Right lobe of liver (tissue), 6 donors: ENCODE measurements around the gene FAM153A. TPM values are rescaled to one million over a fixed set of nuclear protein-coding genes. Genes with fewer than 3 reads are reported as not detected.
"Not testable (repeated sequence)": the region's sequence is repeated elsewhere in the genome, so short reads cannot be mapped to it uniquely, and the experiment has no call there.

ENCODE experiments used
- ATAC-seq, 4 donors: fragments of 200-7000 bp; cut with Tn5 transposase; one replicate each; pipeline ENCODE4 v1.9.1; 2020; ENCODE audit warnings: mild to moderate bottlenecking in 4 of 4, moderate library complexity in 4 of 4
- DNase-seq, 3 donors: peaks; one replicate each; pipeline ENCODE4 v3.0.0-alpha.2; 2020
- H3K27ac ChIP-seq, 3 donors: fragments of 200-600 bp; one replicate each; pipeline ENCODE4 v1.8.0; 2022
- H3K27me3 ChIP-seq, 2 donors: fragments of 200-600 bp; one replicate each; pipeline ENCODE4 v1.8.0; 2022
- H3K36me3 ChIP-seq, 4 donors: fragments of 200-600 bp; sonication (generic) in 1 of 4; one replicate each; pipeline versions ENCODE4 v1.5.1 to v1.8.0; 2017 to 2022; ENCODE audit warnings: control low read depth in 1 of 4
- H3K4me1 ChIP-seq, 4 donors: fragments of 200-600 bp; sonication (generic) in 1 of 4; one replicate each; pipeline versions ENCODE4 v1.5.1 to v1.8.0; 2017 to 2022; ENCODE audit warnings: control low read depth in 1 of 4
- H3K4me3 ChIP-seq, 3 donors: fragments of 200-600 bp; one replicate each; pipeline ENCODE4 v1.8.0; 2022
- H3K9me3 ChIP-seq, 4 donors: fragments of 200-600 bp; sonication (generic) in 1 of 4; one replicate each; pipeline versions ENCODE4 v1.5.1 to v1.8.0; 2017 to 2022; ENCODE audit warnings: control low read depth in 1 of 4
- WGBS: methylation state at CpG from one replicate; pipeline ENCODE4 v1.1.6; 2018; ENCODE audit warnings: low coverage, low lambda C conversion rate; ENCODE audit not compliant: insufficient coverage; ENCODE audit errors: missing lambda C conversion rate; 5-methylcytosine and 5-hydroxymethylcytosine counted together
- intact Hi-C, 2 donors: fragments of 100-400 bp; cut with DNase I; formaldehyde crosslinking; loops; one replicate each; pipeline versions ENCODE4 v1.11.2 to v1.14.1; 2022
- total RNA-seq, 6 experiments: library from RNA; depleted of rRNA in 2 of 6; stranded (reverse); fragments of >200 nt in 2 of 6; fragmentation: NEBNext Ultra II Directional in 3 of 6; extraction: Animal tissue kit (Norgen Biotek cat#: 25700) in 3 of 6; gene quantifications; one replicate each; pipeline versions ENCODE4 v1.1.0 to v1.2.4, GENCODE V29; 2016 to 2023
- donor health status: DM: no; HTN: yes; CAD: no.
- donor health status: DM: no; HTN: no; CAD: no.
- donor health status: DM: no; HTN: no; CAD: no.
- donor health status: DM: no; HTN: yes; CAD: no.
- donor health status: DM: no; HTN: yes; CAD: no.

FAM153A gene
- total RNA-seq, 6 experiments from 2014 or later, result 0.37 to 2.4 (median 0.81) TPM

DNA sequence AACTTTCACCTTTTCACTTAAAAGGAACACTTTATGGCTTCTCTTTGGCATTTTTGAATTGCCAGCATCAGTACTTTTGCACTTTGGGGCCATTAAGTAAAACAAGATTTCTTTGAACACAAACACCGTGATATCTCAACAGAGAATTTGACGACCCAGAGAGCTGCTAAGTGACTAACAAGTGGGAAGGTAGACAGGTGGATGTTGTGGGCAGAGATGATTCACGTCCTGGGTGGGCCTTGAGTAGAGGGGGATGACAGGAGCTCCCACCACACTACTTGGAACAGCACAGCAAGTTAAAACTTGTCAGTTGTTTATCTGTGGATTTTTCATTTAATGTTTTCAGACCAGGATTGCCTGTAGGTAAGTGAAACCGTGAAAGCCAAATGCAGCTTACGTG lies 18.7 kb upstream of the FAM153A start:
- H3K36me3 ChIP-seq, H3K4me3 ChIP-seq, ATAC-seq, H3K27me3 ChIP-seq, H3K9me3 ChIP-seq, DNase-seq, intact Hi-C loops, H3K27ac ChIP-seq, H3K4me1 ChIP-seq: not testable (repeated sequence)
- 67% methylated on average over 2 of the region's 5 CpGs for WGBS

DNA sequence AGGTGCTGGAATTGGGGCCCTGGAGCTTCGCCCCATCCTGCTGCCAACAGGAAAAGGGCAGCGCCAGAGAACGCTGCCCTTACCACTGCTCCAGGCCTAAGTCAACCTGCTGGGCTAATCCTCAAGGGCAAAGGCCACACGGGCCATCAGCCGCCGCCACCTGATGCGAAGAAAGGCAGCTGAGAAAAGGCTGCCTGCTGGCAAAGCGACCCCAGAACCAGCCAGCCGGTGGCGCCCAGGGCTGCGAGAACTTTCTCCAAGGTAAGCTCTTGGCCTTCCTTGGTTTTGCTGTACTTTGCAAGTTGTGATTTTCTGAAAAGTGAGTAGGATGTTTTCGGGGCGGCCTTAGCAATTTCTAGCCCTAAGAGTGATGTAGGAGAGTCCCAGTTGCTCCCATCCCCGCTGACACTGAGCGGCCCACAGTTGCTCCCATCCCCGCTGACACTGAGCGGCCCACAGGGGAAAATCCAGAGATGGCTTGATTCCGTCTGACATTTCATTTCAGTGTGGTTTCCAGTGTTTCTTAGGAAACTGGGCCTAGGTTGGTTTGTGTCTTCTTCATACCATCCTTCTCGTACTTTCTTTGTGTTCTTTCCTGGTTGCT lies 15.6 kb upstream of the FAM153A start:
- DNase-seq, H3K4me3 ChIP-seq, ATAC-seq, H3K36me3 ChIP-seq, H3K27ac ChIP-seq, H3K27me3 ChIP-seq, intact Hi-C loops, H3K9me3 ChIP-seq, H3K4me1 ChIP-seq: not testable (repeated sequence)
- WGBS, result no CpG with 5 or more reads among the region's 19 CpGs

DNA sequence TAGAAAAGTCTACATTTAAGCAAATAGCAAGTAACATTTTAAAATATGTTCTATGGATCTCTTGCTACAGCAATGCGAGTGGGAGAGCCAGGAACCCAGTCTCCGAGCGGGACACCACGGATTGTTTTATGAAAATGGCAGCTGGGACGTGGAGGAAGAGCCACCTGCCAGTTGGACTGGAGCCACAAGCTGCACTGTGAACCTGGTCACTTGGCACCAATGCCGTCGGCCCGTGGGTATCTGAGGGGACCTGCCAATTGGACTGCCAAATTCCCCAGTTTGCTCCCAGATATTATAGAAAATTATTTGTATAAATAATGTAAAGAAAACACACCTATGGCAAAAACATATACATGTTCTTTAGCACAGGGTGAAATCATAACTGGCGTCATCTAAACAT lies 10.6 kb upstream of the FAM153A start:
- H3K9me3 ChIP-seq, H3K4me3 ChIP-seq, H3K36me3 ChIP-seq, ATAC-seq, H3K27ac ChIP-seq, DNase-seq, H3K4me1 ChIP-seq, intact Hi-C loops, H3K27me3 ChIP-seq: not testable (repeated sequence)
- no CpG with 5 or more reads among the region's 9 CpGs for WGBS

DNA sequence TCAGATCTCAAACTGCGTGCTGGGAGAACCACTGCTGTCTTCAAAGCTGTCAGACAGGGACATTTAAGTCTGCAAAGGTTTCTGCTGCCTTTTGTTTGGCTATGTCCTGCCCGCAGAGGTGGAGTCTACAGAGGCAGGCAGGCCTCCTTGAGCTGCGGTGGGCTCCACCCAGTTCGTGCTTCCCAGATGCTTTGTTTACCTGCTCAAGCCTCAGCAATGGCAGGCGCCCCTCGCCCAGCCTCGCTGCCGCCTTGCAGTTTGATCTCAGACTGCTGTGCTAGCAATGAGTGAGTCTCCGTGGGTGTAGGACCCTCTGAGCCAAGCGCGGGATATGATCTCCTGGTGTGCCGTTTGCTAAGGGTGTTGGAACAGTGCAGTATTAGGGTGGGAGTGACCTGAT lies 8.9 kb upstream of the FAM153A start:
- ATAC-seq, H3K27me3 ChIP-seq, H3K9me3 ChIP-seq, H3K4me3 ChIP-seq, H3K36me3 ChIP-seq, H3K27ac ChIP-seq, intact Hi-C loops, H3K4me1 ChIP-seq, DNase-seq: not testable (repeated sequence)
- WGBS, result no CpG with 5 or more reads among the region's 12 CpGs

DNA sequence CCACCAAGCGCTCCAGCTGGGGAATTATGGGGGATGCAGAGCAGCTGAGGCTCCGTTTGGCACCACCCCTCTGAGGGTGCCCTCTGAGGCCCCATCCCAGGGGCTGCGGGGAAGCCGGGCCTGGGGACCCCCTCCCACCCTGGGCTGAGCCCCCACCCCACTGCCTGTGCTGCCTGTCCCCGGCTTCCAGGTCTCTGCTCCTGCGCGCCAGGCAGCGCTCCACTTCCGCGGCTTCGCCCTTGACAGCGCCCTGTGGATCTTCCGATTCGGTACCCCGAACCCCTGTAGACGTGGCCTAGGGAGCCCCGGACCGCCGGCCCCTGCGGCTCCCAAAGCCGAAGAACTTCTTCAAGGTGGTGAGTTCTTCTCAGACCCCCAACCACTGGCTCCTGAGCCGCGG lies 530 bp downstream of the FAM153A start:
- H3K36me3 ChIP-seq, DNase-seq, intact Hi-C loops, H3K27me3 ChIP-seq, H3K4me1 ChIP-seq, H3K27ac ChIP-seq, H3K4me3 ChIP-seq, ATAC-seq, H3K9me3 ChIP-seq: not testable (repeated sequence)
- no CpG with 5 or more reads among the region's 23 CpGs for WGBS

DNA sequence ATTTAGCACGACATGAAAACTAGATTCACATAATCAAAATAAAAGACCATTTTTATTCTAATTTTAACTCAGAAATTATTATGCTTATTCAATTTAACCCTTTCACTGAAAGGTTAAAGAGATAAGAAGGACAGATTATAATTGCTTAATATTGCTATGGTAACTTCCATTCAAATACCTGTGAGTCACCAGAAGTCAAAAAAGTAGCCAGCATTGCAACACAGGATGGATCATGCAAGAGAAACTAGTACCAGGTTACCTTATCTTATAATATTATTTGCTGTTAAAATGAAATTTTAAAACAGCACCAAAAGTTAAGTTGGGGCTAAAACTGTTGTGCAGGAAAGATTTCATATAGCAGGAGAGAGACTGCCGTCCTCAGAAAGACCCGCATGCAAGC lies 11.5 kb downstream of the FAM153A start:
- H3K36me3 ChIP-seq, H3K27ac ChIP-seq, H3K9me3 ChIP-seq, H3K4me1 ChIP-seq, H3K27me3 ChIP-seq, ATAC-seq, intact Hi-C loops, H3K4me3 ChIP-seq, DNase-seq: not testable (repeated sequence)
- WGBS, result no CpG with 5 or more reads among the region's 3 CpGs

DNA sequence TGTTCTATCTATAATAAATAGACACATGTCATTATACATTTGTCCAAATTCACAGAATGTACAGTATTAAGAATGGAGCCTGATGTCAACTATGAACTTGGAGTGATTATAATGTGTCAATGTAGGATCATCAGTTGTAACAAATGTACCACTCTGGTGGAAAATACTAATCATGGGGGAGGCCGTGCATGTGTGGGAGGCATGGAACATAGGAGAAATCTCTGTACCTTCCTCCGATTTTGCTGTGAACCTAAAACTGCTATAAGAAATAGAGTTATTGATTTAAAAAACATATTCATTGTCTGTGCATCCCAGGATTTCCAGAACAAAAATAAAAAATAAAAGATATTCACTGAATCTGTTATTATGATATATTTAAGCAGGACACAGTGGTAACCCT lies 12.1 kb downstream of the FAM153A start:
- H3K27me3 ChIP-seq, DNase-seq, H3K4me3 ChIP-seq, intact Hi-C loops, H3K9me3 ChIP-seq, H3K36me3 ChIP-seq, H3K27ac ChIP-seq, ATAC-seq, H3K4me1 ChIP-seq: not testable (repeated sequence)
- no CpG with 5 or more reads among the region's 2 CpGs for WGBS

DNA sequence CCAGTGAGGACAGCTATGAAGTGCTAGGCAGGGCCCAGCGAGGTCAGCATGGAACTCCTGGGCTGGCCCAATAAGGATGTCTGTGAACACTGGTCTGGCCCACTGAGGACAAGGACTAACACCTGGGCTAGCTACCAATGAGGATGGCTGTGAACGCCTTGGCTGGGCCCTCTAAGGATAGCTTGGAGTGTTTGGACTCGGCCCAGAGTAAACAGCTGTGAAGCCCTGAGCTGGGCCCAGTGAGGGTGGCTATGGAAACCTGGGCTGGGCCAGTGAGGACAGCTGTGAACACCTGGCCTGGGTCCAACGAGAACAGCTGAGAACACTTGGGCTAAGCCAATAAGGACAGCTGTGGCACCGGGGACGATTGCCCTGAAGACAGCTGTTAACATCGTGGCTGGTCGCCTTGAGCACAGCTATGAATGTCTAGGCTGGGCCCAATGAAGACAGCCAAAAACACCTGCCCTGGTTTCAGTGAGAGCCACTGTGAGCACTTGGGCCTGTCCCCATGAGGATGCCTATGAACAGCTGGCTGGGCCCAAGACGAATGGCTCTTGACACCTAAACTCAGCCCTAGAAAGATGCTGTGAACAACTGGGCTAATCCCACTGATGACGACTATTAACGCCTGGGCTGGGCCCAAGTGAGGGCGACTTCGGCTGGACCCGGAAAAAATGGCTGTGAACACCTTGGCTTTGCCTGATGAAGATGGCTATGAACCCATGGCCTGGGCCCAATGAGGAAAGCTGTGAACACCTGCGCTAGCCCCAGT lies 18.8 kb downstream of the FAM153A start:
- H3K4me1 ChIP-seq, H3K27me3 ChIP-seq, H3K36me3 ChIP-seq, H3K27ac ChIP-seq, DNase-seq, H3K9me3 ChIP-seq, ATAC-seq, intact Hi-C loops, H3K4me3 ChIP-seq: not testable (repeated sequence)
- no CpG with 5 or more reads among the region's 15 CpGs for WGBS

DNA sequence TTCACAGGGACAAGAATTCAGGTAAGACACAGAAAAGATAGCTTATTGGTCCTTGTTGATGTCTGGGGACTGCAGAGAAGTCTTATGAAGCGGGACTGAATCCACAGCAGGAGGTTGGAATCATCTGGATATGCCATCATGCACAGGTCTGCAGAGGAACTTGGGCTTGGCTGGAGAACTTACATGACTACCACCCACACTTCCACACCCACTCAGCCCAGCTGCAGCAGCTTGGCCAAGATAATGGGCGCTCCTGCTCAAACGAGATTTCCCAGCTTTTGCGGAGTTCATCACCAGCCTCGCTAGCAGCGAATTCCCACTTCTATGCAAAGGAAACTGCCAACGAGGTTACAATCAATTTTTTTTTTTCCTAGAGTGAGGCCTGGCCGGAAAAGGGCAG lies 21.7 kb downstream of the FAM153A start:
- H3K4me3 ChIP-seq, intact Hi-C loops, H3K27ac ChIP-seq, H3K4me1 ChIP-seq, ATAC-seq, H3K9me3 ChIP-seq, DNase-seq, H3K36me3 ChIP-seq, H3K27me3 ChIP-seq: not testable (repeated sequence)
- 83% methylated on average over 1 of the region's 8 CpGs for WGBS

DNA sequence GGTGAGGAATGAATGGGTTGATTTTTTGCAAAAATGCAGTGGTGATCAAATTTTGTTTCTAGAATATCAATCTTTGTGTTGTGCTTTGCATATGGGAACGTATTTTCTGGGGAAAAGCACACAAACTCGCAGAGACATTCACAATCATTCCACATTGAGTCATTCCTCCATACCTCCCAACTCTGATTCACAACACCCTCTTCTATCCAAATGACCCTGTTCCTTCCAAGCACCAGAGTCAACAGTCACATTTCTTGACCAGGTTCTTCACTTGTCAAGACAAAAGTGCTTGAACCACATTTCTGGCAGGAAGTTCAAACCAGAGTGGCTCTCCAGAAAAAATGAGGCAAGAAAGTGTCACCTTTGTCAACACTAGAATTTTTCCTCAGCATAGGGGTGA lies 35.3 kb downstream of the FAM153A start:
- H3K9me3 ChIP-seq, DNase-seq, H3K4me1 ChIP-seq, H3K27ac ChIP-seq, H3K4me3 ChIP-seq, ATAC-seq, intact Hi-C loops, H3K27me3 ChIP-seq, H3K36me3 ChIP-seq: not testable (repeated sequence)
- WGBS, result 63% methylated on average over 2 of the region's 2 CpGs

DNA sequence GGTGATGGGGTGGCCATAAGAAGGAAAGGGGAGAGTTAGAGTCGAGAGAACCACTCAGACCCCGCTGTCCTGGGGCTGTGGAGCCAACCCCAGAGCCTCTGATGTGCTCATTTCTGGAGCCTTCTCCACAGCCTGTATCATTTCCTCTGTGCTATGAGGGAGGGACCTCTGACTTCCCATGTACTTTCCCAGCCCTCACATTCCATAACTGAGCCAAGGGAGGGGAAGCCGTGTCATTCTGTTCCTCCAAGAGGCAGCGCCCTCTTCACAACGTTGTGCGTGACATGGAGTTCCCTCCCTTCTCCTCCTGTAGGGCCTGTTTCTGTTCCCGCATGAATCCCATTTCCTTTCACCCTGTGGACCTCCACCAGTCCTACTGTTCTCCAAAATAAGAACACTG lies 57.8 kb downstream of the FAM153A start:
- DNase-seq, H3K9me3 ChIP-seq, H3K4me1 ChIP-seq, H3K36me3 ChIP-seq, H3K4me3 ChIP-seq, H3K27ac ChIP-seq, H3K27me3 ChIP-seq, intact Hi-C loops: not testable (repeated sequence)
- ATAC-seq, result peak in 1 of 4 donors; percentile 57
- no CpG with 5 or more reads among the region's 7 CpGs for WGBS
